ENCODE measurements around the gene DLEC1.
"Not testable (repeated sequence)": the region's sequence is repeated elsewhere in the genome, so short reads cannot be mapped to it uniquely, and the experiment has no call there.

DLEC1 gene

DNA sequence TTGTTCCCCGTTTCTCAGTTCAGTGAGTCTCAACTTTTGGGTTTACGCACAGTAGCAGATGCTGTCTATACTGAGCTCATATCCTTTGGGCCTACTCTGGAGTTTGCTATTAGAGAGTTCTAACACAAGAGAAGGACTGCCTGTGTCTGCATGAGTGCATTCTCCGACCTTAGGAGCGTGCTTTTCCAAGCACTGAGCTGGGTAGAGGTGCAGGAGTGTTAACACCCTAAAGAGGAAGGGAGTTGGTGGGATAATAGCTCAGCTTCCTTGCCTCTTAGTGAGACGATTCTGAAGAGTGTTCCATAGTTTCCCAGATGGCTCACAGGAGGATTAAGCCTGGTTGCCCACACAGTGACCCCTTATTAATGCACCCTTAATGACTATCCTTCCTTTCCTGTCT lies 119.5 kb downstream of the DLEC1 start:
- no peak for DNase-seq (ENCODE audit: low read depth in 1 of 2, low spot score in 1 of 2)
- no peak for TF ChIP-seq JUND (IDR thresholded peaks at IDR 0.05; ENCODE audit: low read depth)
- in situ Hi-C loops (cut with HindIII; ENCODE audit: low pct_unique_long_range_greater_than_20kb, low sequenced_read_pairs) = no loop called here

DNA sequence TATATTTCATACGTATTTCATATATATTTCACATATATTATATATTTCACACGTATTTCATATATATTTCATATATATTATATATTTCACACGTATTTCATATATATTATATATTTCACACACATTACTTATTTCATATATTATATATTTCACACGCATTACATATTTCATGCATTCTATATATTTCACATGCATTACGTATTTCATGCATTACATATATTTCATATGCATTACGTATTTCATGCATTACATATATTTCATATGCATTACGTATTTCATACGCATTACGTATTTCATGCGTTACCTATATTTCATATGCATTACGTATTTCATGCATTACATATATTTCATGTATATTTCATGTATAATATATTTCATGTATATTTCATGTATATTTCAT lies 121.7 kb downstream of the DLEC1 start:
- DNase-seq (ENCODE audit: low read depth in 1 of 2, low spot score in 1 of 2); in situ Hi-C loops (cut with HindIII; ENCODE audit: low pct_unique_long_range_greater_than_20kb, low sequenced_read_pairs): not testable (repeated sequence)

DNA sequence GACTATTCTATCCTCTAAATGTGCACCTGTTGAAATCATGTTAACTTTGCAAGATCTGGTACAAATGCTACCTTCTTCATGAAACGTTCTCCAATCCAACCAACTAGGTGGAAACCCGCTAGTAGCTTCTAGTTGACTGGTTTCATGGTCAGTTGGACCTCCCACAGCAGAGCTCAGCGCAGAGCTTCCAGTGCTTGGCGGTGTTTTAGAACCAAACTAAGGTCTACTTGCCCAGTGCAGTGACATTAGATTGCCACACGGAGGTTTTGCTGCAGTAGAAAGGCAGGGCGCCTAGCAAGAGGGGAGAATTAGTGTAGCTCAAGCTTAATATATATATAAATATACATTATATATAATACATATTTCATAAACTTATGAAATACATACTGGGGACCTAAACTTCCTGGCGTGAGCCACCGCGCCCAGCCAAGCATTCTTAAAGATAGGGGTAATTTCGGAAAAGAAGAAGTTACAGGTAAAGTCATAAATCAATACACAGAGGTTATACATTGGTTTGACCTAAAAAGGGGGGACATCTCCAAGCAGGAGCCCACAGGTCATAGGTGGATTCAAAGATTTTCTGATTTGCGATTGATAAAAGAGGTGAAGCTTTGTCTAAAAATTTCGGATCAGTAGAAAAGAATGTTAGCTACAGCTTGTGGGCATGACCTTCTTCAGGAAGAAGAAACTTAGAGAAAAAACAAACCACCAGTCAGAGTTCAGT lies 124.3 kb downstream of the DLEC1 start:
- in situ Hi-C loops (cut with HindIII; ENCODE audit: low pct_unique_long_range_greater_than_20kb, low sequenced_read_pairs) = no loop called here
- TF ChIP-seq JUND (IDR thresholded peaks at IDR 0.05; ENCODE audit: low read depth) = no peak
- peak in 1 of 2 experiments; percentile 59 for DNase-seq (ENCODE audit: low read depth in 1 of 2, low spot score in 1 of 2)

DNA sequence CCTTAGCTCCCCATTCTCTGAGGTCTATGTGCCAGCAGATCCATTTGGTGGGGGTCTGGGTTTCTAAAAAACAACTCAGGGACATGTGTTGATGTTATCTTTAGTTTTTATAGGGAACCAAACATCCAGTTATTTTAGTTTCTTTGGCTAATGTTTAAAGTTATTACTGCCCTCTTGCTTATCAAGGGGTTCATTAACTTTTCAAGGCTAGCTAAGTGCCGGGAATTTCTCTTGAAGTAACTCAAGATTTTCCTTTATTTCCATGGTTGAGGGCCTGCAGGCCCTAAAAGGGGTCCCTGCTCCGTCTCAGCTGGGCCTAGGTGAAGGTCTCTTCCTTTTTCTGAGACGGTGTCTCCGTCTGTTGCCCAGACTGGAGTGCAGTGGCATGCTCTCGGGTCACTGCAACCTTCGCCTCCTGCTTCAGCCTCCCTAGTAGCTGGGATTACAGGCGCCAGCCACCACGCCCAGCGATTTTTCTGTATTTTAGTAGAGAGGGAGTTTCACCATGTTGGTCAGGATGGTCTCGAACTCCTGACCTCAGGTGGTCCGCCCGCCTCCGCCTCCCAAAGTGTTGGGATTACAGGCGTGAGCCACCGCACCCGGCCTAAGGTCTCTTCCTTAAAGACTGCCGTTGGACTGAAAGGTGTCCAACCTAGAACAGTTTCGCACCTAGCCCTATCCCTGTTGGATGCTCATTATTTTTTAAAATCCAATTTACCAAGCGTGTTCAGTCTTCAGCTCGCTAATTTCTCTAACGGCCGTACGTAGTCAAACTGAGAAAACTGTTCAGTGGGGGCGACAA lies 125.0 kb downstream of the DLEC1 start:
- in situ Hi-C loops (cut with HindIII; ENCODE audit: low pct_unique_long_range_greater_than_20kb, low sequenced_read_pairs) = no loop called here
- DNase-seq (ENCODE audit: low read depth in 1 of 2, low spot score in 1 of 2) = no peak

DNA sequence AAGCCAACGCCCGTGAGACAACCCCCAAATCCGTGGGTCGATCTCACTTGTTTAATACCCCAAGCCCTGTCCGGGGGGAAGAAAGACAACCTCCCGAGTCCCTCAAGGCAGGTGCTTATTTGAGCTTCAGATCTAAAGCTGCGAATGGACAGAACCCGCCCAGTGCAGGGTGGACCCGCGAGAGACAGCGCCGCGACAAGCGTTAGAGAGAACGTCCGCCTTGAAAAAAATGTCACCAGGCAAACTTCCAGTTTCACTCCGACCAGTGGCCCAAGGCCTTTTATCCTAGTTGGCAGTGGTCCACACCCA lies 125.6 kb downstream of the DLEC1 start:
- in situ Hi-C loops (cut with HindIII; ENCODE audit: low pct_unique_long_range_greater_than_20kb, low sequenced_read_pairs) = no loop called here

More for the DNA sequence above, 125.0 kb downstream of the DLEC1 start:
- no peak for TF ChIP-seq JUND (IDR thresholded peaks at IDR 0.05; ENCODE audit: low read depth)

GRCh38 chr3:38164952-38165721 lies 126.1 kb downstream of the DLEC1 start, which contains the start of gene OXSR1:
Gene OXSR1 (plus strand): TSS chr3:38165537. CDS start chr3:38165877, 340 bp downstream.
- peak; percentile 98 to 100 for DNase-seq (ENCODE audit: low read depth in 1 of 2, low spot score in 1 of 2)
- TF ChIP-seq JUND (IDR thresholded peaks at IDR 0.05; ENCODE audit: low read depth) = no peak
- in situ Hi-C loops (cut with HindIII; ENCODE audit: low pct_unique_long_range_greater_than_20kb, low sequenced_read_pairs) = no loop called here

More for the DNA sequence above, 125.6 kb downstream of the DLEC1 start:
- no peak for DNase-seq (ENCODE audit: low read depth in 1 of 2, low spot score in 1 of 2)
- no peak for TF ChIP-seq JUND (IDR thresholded peaks at IDR 0.05; ENCODE audit: low read depth)

- no peak for TF ChIP-seq JUND (IDR thresholded peaks at IDR 0.05; ENCODE audit: low read depth)
- peak; percentile 69 to 78 for DNase-seq (ENCODE audit: low read depth in 1 of 2, low spot score in 1 of 2)
Measured at GRCh38 chr3:38165722-38166387, 126.8 kb downstream of the DLEC1 start.

GRCh38 chr3:38167591-38167990 lies 128.6 kb downstream of the DLEC1 start:
- DNase-seq (ENCODE audit: low read depth in 1 of 2, low spot score in 1 of 2) = no peak
- in situ Hi-C loops (cut with HindIII; ENCODE audit: low pct_unique_long_range_greater_than_20kb, low sequenced_read_pairs) = no loop called here
- no peak for TF ChIP-seq JUND (IDR thresholded peaks at IDR 0.05; ENCODE audit: low read depth)

More at GRCh38 chr3:38165722-38166387, 126.8 kb downstream of the DLEC1 start:
- in situ Hi-C loops (cut with HindIII; ENCODE audit: low pct_unique_long_range_greater_than_20kb, low sequenced_read_pairs) = no loop called here

DNA sequence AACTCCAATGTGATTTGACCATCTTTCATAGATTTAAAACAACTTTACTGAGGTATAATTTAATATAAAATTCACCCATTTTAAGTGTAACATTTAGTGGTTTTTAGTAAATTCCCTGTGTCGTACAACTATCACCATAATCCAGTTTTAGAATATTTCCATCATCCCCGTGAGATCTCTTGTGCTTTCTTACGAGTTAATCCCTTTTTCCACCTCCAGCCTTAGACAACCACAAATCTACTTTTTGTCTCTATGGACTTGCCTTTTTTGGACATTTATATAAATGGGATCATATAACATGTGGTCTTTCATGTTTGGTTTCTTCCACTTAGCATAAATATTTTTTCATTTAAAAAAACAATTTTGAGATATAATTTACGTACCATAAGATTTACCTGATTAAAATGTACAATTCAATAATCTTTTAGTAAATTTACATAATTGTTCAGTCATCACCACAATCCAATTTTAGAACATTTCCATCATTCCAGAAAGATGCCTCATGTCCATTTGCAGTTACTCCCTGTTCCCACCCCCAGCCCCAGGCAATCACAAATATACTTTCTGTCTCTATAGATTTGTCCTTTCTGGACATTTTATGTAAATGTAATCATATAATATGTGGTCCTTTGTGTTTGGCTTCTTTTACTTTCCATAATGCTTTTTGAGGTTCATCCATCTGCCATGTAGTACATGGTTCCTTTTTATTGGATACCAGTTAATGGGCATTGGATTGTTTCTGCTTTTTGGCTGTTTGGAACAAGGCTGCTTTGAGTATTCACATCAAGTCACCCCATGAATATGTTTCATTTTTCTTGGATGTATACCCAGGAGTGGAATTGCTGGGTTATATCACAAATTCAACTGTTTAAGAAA lies 129.4 kb downstream of the DLEC1 start:
- DNase-seq (ENCODE audit: low read depth in 1 of 2, low spot score in 1 of 2) = no peak
- TF ChIP-seq JUND (IDR thresholded peaks at IDR 0.05; ENCODE audit: low read depth) = no peak
- in situ Hi-C loops (cut with HindIII; ENCODE audit: low pct_unique_long_range_greater_than_20kb, low sequenced_read_pairs) = no loop called here

DNA sequence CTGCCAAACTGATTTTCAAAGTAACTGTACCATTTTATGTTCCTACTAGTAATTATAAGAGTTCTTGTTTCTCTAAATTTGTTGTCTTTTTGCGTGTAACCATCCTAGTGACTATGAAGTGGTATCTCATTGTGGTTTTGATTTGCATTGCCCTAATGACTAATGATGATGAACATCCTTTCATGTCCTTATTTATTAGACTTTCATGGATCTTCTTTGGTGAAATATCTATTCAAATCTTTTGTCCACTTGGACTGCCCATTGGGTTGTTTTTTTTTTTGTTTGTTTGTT lies 130.0 kb downstream of the DLEC1 start:
- no peak for DNase-seq (ENCODE audit: low read depth in 1 of 2, low spot score in 1 of 2)
- in situ Hi-C loops (cut with HindIII; ENCODE audit: low pct_unique_long_range_greater_than_20kb, low sequenced_read_pairs) = no loop called here
- TF ChIP-seq JUND (IDR thresholded peaks at IDR 0.05; ENCODE audit: low read depth) = no peak

GRCh38 chr3:38170722-38171121 lies 131.7 kb downstream of the DLEC1 start:
- in situ Hi-C loops (cut with HindIII; ENCODE audit: low pct_unique_long_range_greater_than_20kb, low sequenced_read_pairs) = no loop called here
- TF ChIP-seq JUND (IDR thresholded peaks at IDR 0.05; ENCODE audit: low read depth) = no peak
- DNase-seq (ENCODE audit: low read depth in 1 of 2, low spot score in 1 of 2) = no peak

- in situ Hi-C loops (cut with HindIII; ENCODE audit: low pct_unique_long_range_greater_than_20kb, low sequenced_read_pairs) = no loop called here
- no peak for TF ChIP-seq JUND (IDR thresholded peaks at IDR 0.05; ENCODE audit: low read depth)
- DNase-seq (ENCODE audit: low read depth in 1 of 2, low spot score in 1 of 2) = no peak
Measured at GRCh38 chr3:38171622-38172021, 132.6 kb downstream of the DLEC1 start.

Measured in T47D (cell line).